GM12875 (cell line): Measurements from ENCODE around the gene RNF20.
"Not testable (repeated sequence)": the region's sequence is repeated elsewhere in the genome, so short reads cannot be mapped to it uniquely, and the experiment has no call there.

ENCODE experiments used
- H3K4me3 ChIP-seq: one replicate; pipeline ENCODE4 v1.5.1; 2011; ENCODE audit warnings: low read depth, low read length, control low read depth
- TF ChIP-seq, protein P1 (sequence below): IDR thresholded peaks from 2 replicates; pipeline ENCODE4 v1.5.1; 2011; ENCODE audit warnings: low read depth, mild to moderate bottlenecking, control low read depth, inconsistent platforms, low read length, moderate library complexity, borderline replicate concordance; ENCODE audit not compliant: insufficient read depth

RNF20 gene

DNA sequence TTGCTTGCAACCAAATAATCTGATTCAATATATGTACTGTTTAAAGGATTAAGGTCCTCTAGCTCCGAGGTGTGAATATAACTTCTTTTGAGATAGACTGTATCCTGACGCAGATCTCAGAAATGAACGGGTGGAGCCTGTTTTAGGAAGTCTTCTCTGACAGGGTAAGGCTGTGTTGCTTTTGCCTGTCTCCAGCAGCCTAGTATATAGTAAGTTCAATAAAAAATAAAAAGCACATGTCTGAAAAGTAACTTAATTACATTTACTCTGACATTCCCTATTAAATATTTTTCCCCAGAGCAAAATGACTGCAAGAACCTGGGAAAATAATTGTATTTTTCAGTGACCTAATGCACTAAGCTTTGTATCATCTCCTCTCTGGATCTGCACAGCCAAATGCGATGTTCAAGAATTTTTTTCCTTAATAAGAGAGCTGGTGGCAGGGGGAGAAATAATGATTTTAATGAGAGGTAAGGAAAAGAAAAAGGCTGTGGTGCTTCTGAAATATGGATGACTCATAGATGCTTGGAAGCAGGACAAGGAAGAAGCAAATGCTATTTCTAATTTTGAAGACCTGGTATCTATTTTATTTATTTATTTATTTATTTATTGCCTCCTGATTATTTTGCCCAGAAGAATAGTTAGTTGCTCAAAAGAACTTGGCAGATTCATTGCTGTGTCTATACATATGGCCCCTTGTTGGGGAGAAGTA, 53.8 kb downstream of the RNF20 start:
- H3K4me3 ChIP-seq: no peak overlapping the region
- TF ChIP-seq, protein P1, sequence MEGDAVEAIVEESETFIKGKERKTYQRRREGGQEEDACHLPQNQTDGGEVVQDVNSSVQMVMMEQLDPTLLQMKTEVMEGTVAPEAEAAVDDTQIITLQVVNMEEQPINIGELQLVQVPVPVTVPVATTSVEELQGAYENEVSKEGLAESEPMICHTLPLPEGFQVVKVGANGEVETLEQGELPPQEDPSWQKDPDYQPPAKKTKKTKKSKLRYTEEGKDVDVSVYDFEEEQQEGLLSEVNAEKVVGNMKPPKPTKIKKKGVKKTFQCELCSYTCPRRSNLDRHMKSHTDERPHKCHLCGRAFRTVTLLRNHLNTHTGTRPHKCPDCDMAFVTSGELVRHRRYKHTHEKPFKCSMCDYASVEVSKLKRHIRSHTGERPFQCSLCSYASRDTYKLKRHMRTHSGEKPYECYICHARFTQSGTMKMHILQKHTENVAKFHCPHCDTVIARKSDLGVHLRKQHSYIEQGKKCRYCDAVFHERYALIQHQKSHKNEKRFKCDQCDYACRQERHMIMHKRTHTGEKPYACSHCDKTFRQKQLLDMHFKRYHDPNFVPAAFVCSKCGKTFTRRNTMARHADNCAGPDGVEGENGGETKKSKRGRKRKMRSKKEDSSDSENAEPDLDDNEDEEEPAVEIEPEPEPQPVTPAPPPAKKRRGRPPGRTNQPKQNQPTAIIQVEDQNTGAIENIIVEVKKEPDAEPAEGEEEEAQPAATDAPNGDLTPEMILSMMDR: no peak

GRCh38 chr9:101590074-101590473, 56.4 kb downstream of the RNF20 start:
- not testable (repeated sequence) for H3K4me3 ChIP-seq

DNA sequence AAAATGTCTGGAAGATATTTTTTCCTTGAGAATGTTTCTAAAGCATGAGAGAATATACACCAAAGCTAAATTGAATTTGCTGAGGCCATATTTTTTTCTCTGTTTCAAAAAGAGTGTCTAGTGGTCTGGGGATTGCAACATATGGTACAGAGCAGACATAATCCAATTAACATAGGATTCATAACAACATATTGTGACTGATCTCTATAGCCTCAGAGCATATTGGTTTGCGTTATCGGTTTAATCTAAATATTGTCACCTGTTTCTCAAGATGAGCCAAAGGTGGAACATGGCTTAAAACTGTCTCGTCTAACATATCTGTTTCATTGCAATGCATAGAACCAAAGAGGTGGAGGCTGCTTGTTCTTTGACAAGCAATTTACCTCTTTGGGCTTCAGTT, 57.2 kb downstream of the RNF20 start:
- TF ChIP-seq, protein P1: no peak
- no peak overlapping the region for H3K4me3 ChIP-seq

GRCh38 chr9:101591787-101592446, 58.3 kb downstream of the RNF20 start:
- no peak overlapping the region for H3K4me3 ChIP-seq
- TF ChIP-seq, protein P1: no peak

- TF ChIP-seq, protein P1: no peak
- H3K4me3 ChIP-seq: no peak overlapping the region
These were observed 59.1 kb downstream of the RNF20 start for GRCh38 chr9:101592788-101593187.

- H3K4me3 ChIP-seq: no peak overlapping the region
- TF ChIP-seq, protein P1: no peak
These were observed 59.7 kb downstream of the RNF20 start for GRCh38 chr9:101593345-101593744.

- H3K4me3 ChIP-seq: no peak within 1 kb of the TSS
- TF ChIP-seq, protein P1: no peak
These were observed 61.1 kb downstream of the RNF20 start, which contains the start of gene PPP3R2 for GRCh38 chr9:101594796-101595195. Gene PPP3R2 (minus strand): TSS chr9:101594969. CDS start chr9:101594921, 48 bp downstream.
